B cell (primary cell): ENCODE measurements around the gene IL1R1. TPM values are rescaled to one million over a fixed set of nuclear protein-coding genes. Genes with fewer than 3 reads are reported as not detected.

Experiments used
- ATAC-seq: fragments of 200-7000 bp; cut with Tn5 transposase; one replicate; pipeline ENCODE4 v1.10.0; 2021; ENCODE audit warnings: low read depth, mild to moderate bottlenecking, moderate number of reproducible peaks, moderate library complexity
- CTCF ChIA-PET: fragments of 350-600 bp; sonication (Branson Sonifier 250); formaldehyde crosslinking; loops from one replicate; lab custom pipeline; 2021; ENCODE audit warnings: antibody characterized with exemption, inconsistent platforms; lab: Charles Lee
- POLR2A ChIA-PET: fragments of 350-600 bp; sonication (Branson Sonifier 250); formaldehyde crosslinking; loops from one replicate; lab custom pipeline; 2021; ENCODE audit warnings: antibody characterized with exemption; lab: Charles Lee
- DNase-seq: peaks from one replicate; pipeline ENCODE4 v3.0.0; 2013
- H2AFZ ChIP-seq: 2 replicates; pipeline ENCODE4 v1.6.1; 2012; ENCODE audit warnings: mild to moderate bottlenecking, low read depth, low read length; ENCODE audit not compliant: insufficient read depth, poor library complexity, severe bottlenecking
- H3K27ac ChIP-seq, 2 donors: 1 replicate in 1 of 2; 2 replicates in 1 of 2; pipeline ENCODE4 v1.5.1; 2012 to 2013; ENCODE audit warnings: low read length in 2 of 2, mild to moderate bottlenecking in 2 of 2, moderate library complexity in 1 of 2
- H3K27me3 ChIP-seq, 4 experiments: fragments of 200-600 bp in 1 of 4; sonication (generic) in 1 of 4; replicated peaks in 1 of 4; 1 replicate in 2 of 4; 2 replicates in 2 of 4; pipeline versions ENCODE4 v1.6.1 to v1.7.0; 2013 to 2016; ENCODE audit warnings: low read length in 3 of 4, mild to moderate bottlenecking in 2 of 4, mixed read lengths in 1 of 4, moderate library complexity in 1 of 4; ENCODE audit not compliant: insufficient read depth in 4 of 4, control insufficient read depth in 3 of 4; ENCODE audit errors: control extremely low read depth in 1 of 4
- H3K36me3 ChIP-seq, 2 experiments: replicated peaks in 1 of 2; 1 replicate in 1 of 2; 2 replicates in 1 of 2; pipeline versions ENCODE4 v1.6.1 to v1.7.1; 2013; ENCODE audit warnings: low read length in 1 of 2; ENCODE audit not compliant: insufficient read depth in 2 of 2, control insufficient read depth in 1 of 2; ENCODE audit errors: control extremely low read depth in 1 of 2, extremely low read depth in 1 of 2
- H3K4me1 ChIP-seq, 2 donors: fragments of 200-600 bp in 1 of 2; sonication (generic) in 1 of 2; 1 replicate in 1 of 2; 2 replicates in 1 of 2; pipeline versions ENCODE4 v1.5.1 to v1.6.1; 2013 to 2017; ENCODE audit warnings: low read length in 2 of 2; ENCODE audit not compliant: control insufficient read depth in 2 of 2, insufficient read depth in 2 of 2
- H3K4me2 ChIP-seq: replicated peaks from 2 replicates; pipeline ENCODE3; 2012; ENCODE audit warnings: mild to moderate bottlenecking, low read depth, low read length; ENCODE audit not compliant: poor library complexity, severe bottlenecking
- H3K4me3 ChIP-seq, 5 experiments: fragments of 200-600 bp in 1 of 5; sonication (generic) in 1 of 5; 1 replicate in 3 of 5; 2 replicates in 2 of 5; pipeline versions ENCODE4 v1.5.1 to v1.7.0; 2011 to 2016; ENCODE audit warnings: low read length in 4 of 5, mild to moderate bottlenecking in 4 of 5, low read depth in 2 of 5, control low read depth in 1 of 5, moderate library complexity in 1 of 5; ENCODE audit not compliant: insufficient read depth in 1 of 5; ENCODE audit errors: control extremely low read depth in 1 of 5, extremely low read depth in 1 of 5
- H3K79me2 ChIP-seq: fragments of 200-600 bp; sonication (generic); one replicate; pipeline ENCODE4 v1.6.0; 2016; ENCODE audit warnings: low read length; ENCODE audit not compliant: control insufficient read depth, insufficient read depth
- H3K9ac ChIP-seq: fragments of 200-600 bp; sonication (generic); 2 replicates; pipeline ENCODE4 v1.6.1; 2017; ENCODE audit warnings: mild to moderate bottlenecking, low read length, moderate library complexity
- H3K9me3 ChIP-seq, 3 donors: one replicate each; pipeline versions ENCODE4 v1.6.1 to v1.7.1; 2013; ENCODE audit warnings: low read length in 2 of 3; ENCODE audit not compliant: control insufficient read depth in 2 of 3, insufficient read depth in 1 of 3; ENCODE audit errors: control extremely low read depth in 1 of 3
- H4K20me1 ChIP-seq: 2 replicates; pipeline ENCODE4 v1.6.0; 2012; ENCODE audit warnings: mild to moderate bottlenecking, low read length; ENCODE audit not compliant: insufficient read depth, control insufficient read depth, poor library complexity, severe bottlenecking
- H3K27ac Mint-ChIP-seq: one replicate; pipeline ENCODE4 v1.8.0; 2021; ENCODE audit warnings: mixed read lengths
- H3K27me3 Mint-ChIP-seq: one replicate; pipeline ENCODE4 v1.8.0; 2021; ENCODE audit warnings: mixed read lengths
- H3K4me1 Mint-ChIP-seq: one replicate; pipeline ENCODE4 v1.8.0; 2021; ENCODE audit warnings: mixed read lengths
- H3K4me3 Mint-ChIP-seq: one replicate; pipeline ENCODE4 v1.8.0; 2021; ENCODE audit warnings: mixed read lengths
- H3K9me3 Mint-ChIP-seq: one replicate; pipeline ENCODE4 v1.8.0; 2022; ENCODE audit warnings: mixed read lengths; ENCODE audit not compliant: insufficient read depth
- CTCF ChIP-seq: fragments of 200-600 bp; IDR thresholded peaks from one replicate; pipeline ENCODE4 v1.8.0; 2022; ENCODE audit warnings: antibody characterized with exemption, mild to moderate bottlenecking
- EZH2 ChIP-seq: IDR thresholded peaks from 2 replicates; pipeline ENCODE4 v1.6.1; 2012; ENCODE audit warnings: borderline replicate concordance, low read depth, mild to moderate bottlenecking, moderate library complexity, low read length; ENCODE audit not compliant: insufficient read depth, poor library complexity, severe bottlenecking
- WGBS: methylation state at CpG from one replicate; pipeline ENCODE4 v1.1.5; 2013; ENCODE audit warnings: missing lambda C conversion rate; ENCODE audit not compliant: insufficient coverage; 5-methylcytosine and 5-hydroxymethylcytosine counted together
- intact Hi-C: fragments of 100-400 bp; cut with micrococcal nuclease; formaldehyde crosslinking; loops from one replicate; pipeline ENCODE4 v1.10.0; 2022
- polyA plus RNA-seq: library from polyadenylated mRNA; depleted of rRNA; stranded (reverse); fragments of >200 nt; gene quantifications from 2 replicates; pipeline ENCODE4 v1.2.3, GENCODE V29; 2012
- total RNA-seq, 2 donors: library from RNA; stranded (reverse); fragments of 120-200 nt in 1 of 2; gene quantifications; 1 replicate in 1 of 2; 2 replicates in 1 of 2; pipeline versions ENCODE4 v1.2.3 to v1.2.4, GENCODE V29; 2013 to 2022

IL1R1 gene
- total and polyA plus RNA-seq, 2 donors (not counting 1 experiment from before 2014, with no cell fraction given) = not detected

- WGBS = 100% methylated on average over 2 of the region's 5 CpGs
- Histone ChIP-seq H3K4me3 (no peak overlapping the region), H3K36me3 (no peaks in the 10 kb centered on the region), H2AFZ (no peak overlapping the region), H3K9ac (no peak overlapping the region), H3K27ac (no peak overlapping the region), H3K4me1 (no peaks in the 10 kb centered on the region), H4K20me1 (no peaks in the 10 kb centered on the region), H3K4me2 (no peak overlapping the region), H3K27me3 (peaks cover 0 to 2% (median 0%) of the 10 kb centered on the region in 4 experiments), H3K79me2 (no peaks in the 10 kb centered on the region), H3K9me3 (no peaks in the 10 kb centered on the region)
- DNase-seq (no peak), ATAC-seq (no peak)
- Mint-ChIP-seq H3K27me3 (peaks cover 19% of the 10 kb centered on the region), H3K9me3 (no peaks in the 10 kb centered on the region), H3K4me1 (no peaks in the 10 kb centered on the region), H3K27ac (no peak overlapping the region), H3K4me3 (no peak overlapping the region)
- intact Hi-C loops = no loop called here
- ChIA-PET CTCF (no interaction called here), POLR2A (no interaction called here)
- TF ChIP-seq EZH2 = no peak
Observed at GRCh38 chr2:102168026-102168771, 25.7 kb downstream of the IL1R1 start.

- ATAC-seq (no peak), DNase-seq (no peak)
- intact Hi-C loops = no loop called here
- H3K27me3 ChIP-seq = no peaks in the 10 kb centered on the region
- no peak overlapping the region for H3K9ac ChIP-seq
- H4K20me1 ChIP-seq = no peaks in the 10 kb centered on the region
- H3K36me3 ChIP-seq = no peaks in the 10 kb centered on the region
- H3K4me1 Mint-ChIP-seq = no peaks in the 10 kb centered on the region
- 80% methylated on average over 2 of the region's 5 CpGs for WGBS
- peaks cover 10% of the 10 kb centered on the region for H3K27me3 Mint-ChIP-seq
- no peak overlapping the region for H3K27ac ChIP-seq
- no peak overlapping the region for H3K4me2 ChIP-seq
- H3K9me3 ChIP-seq = no peaks in the 10 kb centered on the region
- H3K27ac Mint-ChIP-seq = no peak overlapping the region
- no peaks in the 10 kb centered on the region for H3K79me2 ChIP-seq
- no peaks in the 10 kb centered on the region for H3K9me3 Mint-ChIP-seq
- ChIA-PET POLR2A (no interaction called here), CTCF (no interaction called here)
- H3K4me3 ChIP-seq = no peak overlapping the region
- TF ChIP-seq CTCF = no peak
- no peak for TF ChIP-seq EZH2
- no peak overlapping the region for H2AFZ ChIP-seq
- H3K4me3 Mint-ChIP-seq = no peak overlapping the region
- H3K4me1 ChIP-seq = no peaks in the 10 kb centered on the region
Observed at GRCh38 chr2:102171946-102172345, 29.4 kb downstream of the IL1R1 start.
